ENCODE results near the gene CMTM4.

- no peak for TF ChIP-seq EZH2phosphoT487 (IDR thresholded peaks at IDR 0.05; ENCODE audit: insufficient read depth, low read depth)
- TF ChIP-seq EZH2 (IDR thresholded peaks at IDR 0.05; ENCODE audit: insufficient read depth, poor library complexity, severe bottlenecking) = no peak
These were observed 49.5 kb upstream of the CMTM4 start for GRCh38 chr16:66746048-66746447.
